Trophoblast cell (in vitro differentiated cells and primary cell): ENCODE results near the gene KRT31.

Experiments used
- DNase-seq, 2 donors: peaks; one replicate each; pipeline ENCODE4 v3.0.0-alpha.2; 2016
- H2AFZ ChIP-seq: 2 replicates; pipeline ENCODE4 v1.6.1; 2013; ENCODE audit warnings: low read length, moderate library complexity, mild to moderate bottlenecking; ENCODE audit not compliant: insufficient read depth, poor library complexity
- H2AK5ac ChIP-seq: 2 replicates; pipeline ENCODE4 v1.6.1; 2013; ENCODE audit warnings: mild to moderate bottlenecking, low read length
- H2BK120ac ChIP-seq: 2 replicates; pipeline ENCODE4 v1.6.1; 2013; ENCODE audit warnings: low read length, mild to moderate bottlenecking, moderate library complexity; ENCODE audit not compliant: insufficient read depth, poor library complexity
- H2BK12ac ChIP-seq: 2 replicates; pipeline ENCODE4 v1.6.1; 2013; ENCODE audit warnings: mild to moderate bottlenecking, low read length, moderate library complexity
- H2BK5ac ChIP-seq: 2 replicates; pipeline ENCODE4 v1.6.1; 2013; ENCODE audit warnings: low read length, low read depth, moderate library complexity, mild to moderate bottlenecking; ENCODE audit not compliant: poor library complexity
- H3K14ac ChIP-seq: 2 replicates; pipeline ENCODE4 v1.6.1; 2013; ENCODE audit warnings: mild to moderate bottlenecking, low read length
- H3K18ac ChIP-seq: 2 replicates; pipeline ENCODE4 v1.6.1; 2013; ENCODE audit warnings: mild to moderate bottlenecking, low read length
- H3K23ac ChIP-seq: 2 replicates; pipeline ENCODE4 v1.6.1; 2013; ENCODE audit warnings: low read length
- H3K27ac ChIP-seq: 2 replicates; pipeline ENCODE4 v1.5.1; 2013; ENCODE audit warnings: low read depth, mild to moderate bottlenecking, inconsistent platforms, low read length, moderate library complexity
- H3K27me3 ChIP-seq: 2 replicates; pipeline ENCODE4 v1.6.1; 2013; ENCODE audit warnings: inconsistent platforms, mild to moderate bottlenecking, low read length, moderate library complexity; ENCODE audit not compliant: insufficient read depth
- H3K36me3 ChIP-seq, 2 experiments: 1 replicate in 1 of 2; 2 replicates in 1 of 2; pipeline ENCODE4 v1.6.1; 2013; ENCODE audit warnings: low read length in 2 of 2, mild to moderate bottlenecking in 2 of 2, moderate library complexity in 1 of 2; ENCODE audit not compliant: insufficient read depth in 2 of 2, control insufficient read depth in 1 of 2
- H3K4ac ChIP-seq: 2 replicates; pipeline ENCODE4 v1.6.1; 2013; ENCODE audit warnings: low read depth, mild to moderate bottlenecking, low read length, moderate library complexity
- H3K4me1 ChIP-seq, 2 experiments: 1 replicate in 1 of 2; 2 replicates in 1 of 2; pipeline ENCODE4 v1.6.1; 2013; ENCODE audit warnings: low read length in 2 of 2, mild to moderate bottlenecking in 2 of 2, moderate library complexity in 1 of 2; ENCODE audit not compliant: insufficient read depth in 2 of 2, control insufficient read depth in 1 of 2
- H3K4me2 ChIP-seq: 2 replicates; pipeline ENCODE4 v1.6.1; 2013; ENCODE audit warnings: inconsistent platforms, mild to moderate bottlenecking, low read length, moderate library complexity
- H3K4me3 ChIP-seq: 2 replicates; pipeline ENCODE4 v1.5.1; 2013; ENCODE audit warnings: mild to moderate bottlenecking, low read depth, low read length, inconsistent platforms
- H3K79me1 ChIP-seq: one replicate; pipeline ENCODE4 v1.6.1; 2013; ENCODE audit warnings: low read length
- H3K79me2 ChIP-seq: 2 replicates; pipeline ENCODE4 v1.6.1; 2013; ENCODE audit warnings: low read length, mild to moderate bottlenecking; ENCODE audit not compliant: control insufficient read depth, insufficient read depth, poor library complexity
- H3K9ac ChIP-seq: 2 replicates; pipeline ENCODE4 v1.6.1; 2013; ENCODE audit warnings: mild to moderate bottlenecking, low read length
- H3K9me3 ChIP-seq: 2 replicates; pipeline ENCODE4 v1.6.1; 2013; ENCODE audit warnings: low read depth, mild to moderate bottlenecking, control low read depth, inconsistent platforms, low read length; ENCODE audit not compliant: insufficient read depth
- H4K12ac ChIP-seq: 2 replicates; pipeline ENCODE4 v1.6.1; 2013; ENCODE audit warnings: low read depth, mild to moderate bottlenecking, low read length, moderate library complexity
- H4K8ac ChIP-seq: 2 replicates; pipeline ENCODE4 v1.6.1; 2013; ENCODE audit warnings: low read depth, mild to moderate bottlenecking, low read length, moderate library complexity
- H4K91ac ChIP-seq: one replicate; pipeline ENCODE4 v1.6.1; 2013; ENCODE audit warnings: low read depth, mild to moderate bottlenecking, low read length, moderate library complexity
- WGBS: extraction: QIAGEN DNeasy Blood & Tissue Kit; methylation state at CpG from one replicate; pipeline ENCODE4 v1.1.7; 2013; ENCODE audit warnings: missing lambda C conversion rate; ENCODE audit not compliant: insufficient read length, insufficient coverage; ENCODE audit errors: extremely low coverage; 5-methylcytosine and 5-hydroxymethylcytosine counted together

KRT31 gene

DNA sequence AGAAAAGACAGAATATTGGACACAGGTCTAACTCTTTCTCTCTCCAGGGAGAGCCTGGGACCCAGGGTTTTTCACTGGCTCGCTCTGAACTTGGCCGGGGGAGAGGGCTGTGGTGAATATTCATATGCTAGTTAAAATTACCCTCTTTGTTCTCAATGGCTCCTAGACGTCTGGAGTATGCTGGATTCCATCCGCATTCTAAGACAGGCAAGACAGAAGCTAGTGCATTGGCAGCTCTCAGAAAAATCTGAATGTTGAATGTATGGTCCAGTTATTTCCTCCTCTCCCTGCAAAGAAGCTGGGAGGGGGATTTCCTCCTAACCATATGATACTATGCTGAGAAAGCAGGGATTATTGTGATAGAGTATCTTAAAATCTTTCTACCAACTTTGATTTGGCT is 9.7 kb downstream of the KRT31 start:
- Histone ChIP-seq H3K27me3 (no peaks in the 10 kb centered on the region), H3K4ac (no peak overlapping the region), H2BK5ac (peak overlapping the region; percentile 4), H3K23ac (no peak overlapping the region), H3K9me3 (no peaks in the 10 kb centered on the region), H3K9ac (no peak overlapping the region), H2AFZ (no peak overlapping the region), H3K36me3 (no peaks in the 10 kb centered on the region), H3K18ac (no peak overlapping the region), H4K12ac (no peak overlapping the region), H2BK120ac (no peak overlapping the region), H2BK12ac (no peak overlapping the region), H4K91ac (no peak overlapping the region), H3K79me1 (peaks cover 2% of the 10 kb centered on the region), H4K8ac (no peak overlapping the region), H3K4me1 (peaks cover 4 to 5% of the 10 kb centered on the region in 2 experiments), H3K4me3 (no peak overlapping the region), H3K4me2 (no peak overlapping the region), H2AK5ac (no peak overlapping the region), H3K14ac (no peak overlapping the region), H3K27ac (peak overlapping the region; percentile 21), H3K79me2 (no peaks in the 10 kb centered on the region)
- no CpG with 5 or more reads among the region's 4 CpGs for WGBS
- DNase-seq = no peak

DNA sequence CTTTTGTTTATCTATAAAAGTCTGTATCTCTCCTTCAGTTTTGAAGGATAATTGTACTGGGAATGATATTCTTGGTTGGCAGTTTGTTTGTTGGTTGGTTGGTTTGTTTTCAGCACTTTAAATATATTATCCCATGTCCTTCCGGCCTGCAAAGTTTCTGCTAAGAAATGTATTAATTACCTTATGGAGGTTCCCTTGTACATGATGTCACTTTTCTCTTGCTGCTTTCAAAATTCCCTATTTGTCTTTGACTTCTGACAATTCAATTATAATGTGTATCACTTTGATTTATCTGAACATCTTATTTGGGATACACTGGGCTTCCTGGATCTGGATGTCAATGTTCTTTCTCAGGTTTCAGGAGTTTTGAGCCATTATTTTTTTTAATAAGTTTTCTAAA is 11.2 kb downstream of the KRT31 start:
- no peak overlapping the region for H4K8ac ChIP-seq
- no peak overlapping the region for H2AK5ac ChIP-seq
- WGBS = no CpG with 5 or more reads among the region's 1 CpG
- no peak overlapping the region for H3K14ac ChIP-seq
- H3K79me1 ChIP-seq = peaks cover 2% of the 10 kb centered on the region
- no peak overlapping the region for H3K4me2 ChIP-seq
- no peak overlapping the region for H4K12ac ChIP-seq
- H3K23ac ChIP-seq = no peak overlapping the region
- H3K79me2 ChIP-seq = no peaks in the 10 kb centered on the region
- no peak overlapping the region for H3K27ac ChIP-seq
- H3K9ac ChIP-seq = no peak overlapping the region
- no peaks in the 10 kb centered on the region for H3K36me3 ChIP-seq
- no peak overlapping the region for H2AFZ ChIP-seq
- H3K4me3 ChIP-seq = no peak overlapping the region
- H2BK120ac ChIP-seq = no peak overlapping the region
- H4K91ac ChIP-seq = no peak overlapping the region
- H3K4ac ChIP-seq = no peak overlapping the region
- H3K18ac ChIP-seq = no peak overlapping the region
- H2BK12ac ChIP-seq = no peak overlapping the region
- H3K27me3 ChIP-seq = no peaks in the 10 kb centered on the region
- H3K9me3 ChIP-seq = no peaks in the 10 kb centered on the region
- no peak for DNase-seq
- peaks cover 3 to 5% of the 10 kb centered on the region in 2 experiments for H3K4me1 ChIP-seq
- no peak overlapping the region for H2BK5ac ChIP-seq

DNA sequence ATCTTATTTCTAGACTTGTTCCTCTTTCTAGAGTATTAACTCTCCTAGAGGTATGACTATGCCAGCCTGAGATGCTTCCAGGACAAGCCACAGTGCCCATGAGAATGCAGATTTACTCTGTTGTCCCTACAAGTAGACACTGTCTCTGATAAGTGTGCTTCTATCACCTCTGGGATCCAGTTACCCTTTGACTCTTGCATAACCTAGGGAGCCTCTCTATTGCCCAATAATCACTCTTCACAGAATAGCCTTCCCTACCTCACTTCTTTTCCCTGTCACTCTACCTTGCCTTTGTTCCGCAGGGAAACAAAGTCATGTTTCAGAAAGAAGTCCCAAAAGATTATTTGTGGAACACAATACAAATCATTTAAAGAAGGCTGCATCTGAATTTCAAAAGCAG is 13.7 kb downstream of the KRT31 start:
- Histone ChIP-seq H3K4me2 (no peak overlapping the region), H3K9ac (no peak overlapping the region), H3K23ac (no peak overlapping the region), H2BK120ac (no peak overlapping the region), H3K79me2 (no peaks in the 10 kb centered on the region), H3K27me3 (no peaks in the 10 kb centered on the region), H2AFZ (no peak overlapping the region), H3K14ac (no peak overlapping the region), H4K91ac (no peak overlapping the region), H3K4me1 (peaks cover 0 to 4% of the 10 kb centered on the region in 2 experiments), H3K36me3 (no peaks in the 10 kb centered on the region), H3K9me3 (peaks cover 3% of the 10 kb centered on the region), H3K4me3 (no peak overlapping the region), H3K27ac (no peak overlapping the region), H2AK5ac (no peak overlapping the region), H3K79me1 (no peaks in the 10 kb centered on the region), H3K4ac (no peak overlapping the region), H3K18ac (no peak overlapping the region), H2BK5ac (no peak overlapping the region), H4K12ac (no peak overlapping the region), H2BK12ac (no peak overlapping the region), H4K8ac (no peak overlapping the region)
- no CpG with 5 or more reads among the region's 1 CpG for WGBS
- peak in 1 of 2 donors; percentile 20 for DNase-seq

DNA sequence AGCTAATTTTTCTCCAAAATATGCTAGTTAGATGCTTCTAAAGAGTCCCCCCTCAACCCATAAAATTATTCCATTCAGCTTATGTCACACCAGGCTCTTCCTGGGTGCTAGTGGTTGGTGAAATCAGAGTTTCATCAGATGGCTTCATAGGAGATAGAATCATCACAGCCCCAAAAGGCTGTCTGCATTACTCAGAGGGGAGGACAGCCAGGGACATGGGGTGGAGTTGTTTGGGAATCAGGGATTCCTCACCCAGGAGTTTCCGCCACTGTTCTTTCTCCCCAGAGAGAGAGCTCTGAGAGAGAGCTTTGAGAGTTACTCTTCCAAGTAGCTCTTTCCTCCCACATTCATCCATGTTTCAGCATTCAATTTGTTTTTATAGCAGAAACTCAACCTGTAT is 15.0 kb downstream of the KRT31 start:
- Histone ChIP-seq H2AK5ac (no peak overlapping the region), H4K12ac (no peak overlapping the region), H3K4me2 (no peak overlapping the region), H3K4me3 (no peak overlapping the region), H3K23ac (no peak overlapping the region), H3K4ac (no peak overlapping the region), H2AFZ (no peak overlapping the region), H3K14ac (no peak overlapping the region), H3K4me1 (peaks cover 3 to 7% of the 10 kb centered on the region in 2 experiments), H4K8ac (no peak overlapping the region), H2BK12ac (no peak overlapping the region), H3K9me3 (peaks cover 3% of the 10 kb centered on the region), H3K36me3 (no peaks in the 10 kb centered on the region), H3K27me3 (no peaks in the 10 kb centered on the region), H2BK5ac (no peak overlapping the region), H3K79me1 (no peaks in the 10 kb centered on the region), H2BK120ac (no peak overlapping the region), H3K79me2 (no peaks in the 10 kb centered on the region), H3K18ac (no peak overlapping the region), H4K91ac (no peak overlapping the region), H3K9ac (no peak overlapping the region), H3K27ac (no peak overlapping the region)
- peak in 1 of 2 donors; percentile 21 for DNase-seq
- WGBS = no CpG with 5 or more reads among the region's 1 CpG
